ENCODE measurements around the gene CD300C.
A peak's percentile ranks its signal among the peaks of the same experiment; 100 is the strongest.
"Not testable (repeated sequence)": the region's sequence is repeated elsewhere in the genome, so short reads cannot be mapped to it uniquely, and the experiment has no call there.

Gene CD300C

DNA sequence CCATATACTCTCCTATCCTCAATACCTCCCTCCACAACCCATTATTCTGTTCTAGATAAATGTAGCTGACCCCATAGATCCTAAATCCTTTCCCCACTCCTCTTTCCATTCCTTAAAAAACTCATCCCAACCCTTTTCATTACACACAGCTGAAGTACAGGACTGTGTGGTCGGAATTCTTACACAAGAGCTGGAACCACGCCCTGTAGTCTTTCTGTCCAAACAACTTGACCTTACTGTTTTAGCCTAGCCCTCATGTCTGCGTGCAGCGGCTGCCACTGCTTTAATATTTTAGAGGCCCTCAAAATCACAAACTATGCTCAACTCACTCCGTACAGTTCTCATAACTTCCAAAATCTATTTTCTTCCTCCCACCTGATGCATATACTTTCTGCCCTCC lies 42.0 kb downstream of the CD300C start:
- not testable (repeated sequence) for DNase-seq

DNA sequence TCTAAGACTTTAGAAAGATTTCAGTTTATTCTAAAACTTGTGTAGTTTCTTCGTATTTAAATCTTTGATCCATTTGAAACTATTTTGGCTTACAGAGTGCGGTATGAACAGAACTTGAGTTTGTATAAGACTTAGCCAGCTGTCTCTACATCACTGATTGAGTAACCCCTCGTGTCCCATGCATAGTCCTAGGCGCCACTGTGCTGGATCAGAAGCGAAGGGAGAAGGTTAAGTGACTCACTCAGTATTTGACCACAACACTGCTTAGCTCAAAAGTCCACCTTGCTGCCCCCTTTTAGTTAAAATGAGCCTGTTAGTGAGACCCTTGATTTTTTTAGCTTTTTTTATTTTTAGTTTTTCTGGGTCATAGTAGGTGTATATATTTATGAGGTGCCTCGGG lies 43.1 kb downstream of the CD300C start:
- DNase-seq: no peak

DNA sequence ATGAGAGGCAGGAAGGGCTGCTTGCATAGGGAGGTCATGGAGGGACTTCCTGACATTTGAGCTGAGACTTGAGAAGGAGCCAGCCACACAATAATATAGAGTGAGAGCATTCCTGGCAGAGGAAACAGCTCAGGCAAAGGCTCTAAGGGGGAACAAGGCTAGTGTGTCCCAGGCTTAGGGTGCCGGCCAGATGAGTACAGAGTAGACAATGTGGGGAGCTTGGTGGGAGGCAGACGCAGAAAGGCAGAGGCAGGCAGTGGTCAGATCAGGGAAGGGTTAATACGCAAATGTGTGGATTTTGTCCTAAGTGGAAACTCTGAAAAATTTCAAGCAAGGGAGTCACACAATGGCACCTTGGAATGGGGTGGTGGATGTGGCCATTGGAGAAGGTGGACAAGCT lies 45.9 kb downstream of the CD300C start:
- no peak for DNase-seq

DNA sequence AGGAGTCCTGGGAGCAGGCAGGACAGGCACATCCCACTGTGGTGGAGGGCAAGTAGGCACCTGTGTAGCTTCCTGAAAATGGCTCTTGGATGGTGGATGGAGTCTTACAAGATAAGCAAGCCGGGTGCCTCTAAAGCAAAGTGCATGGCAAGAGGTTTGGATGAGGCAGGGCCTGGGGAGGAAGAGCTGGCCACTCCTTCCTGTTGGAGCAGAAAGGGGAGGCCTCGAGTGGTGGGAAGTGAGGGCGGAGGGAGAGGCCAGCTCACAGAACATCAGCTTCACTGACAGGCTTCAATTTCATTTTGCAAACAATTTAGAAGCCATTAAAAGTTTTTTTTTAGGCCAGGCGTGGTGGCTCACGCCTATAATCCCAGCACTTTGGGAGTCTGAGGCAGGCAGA lies 48.4 kb downstream of the CD300C start:
- no peak for DNase-seq

DNA sequence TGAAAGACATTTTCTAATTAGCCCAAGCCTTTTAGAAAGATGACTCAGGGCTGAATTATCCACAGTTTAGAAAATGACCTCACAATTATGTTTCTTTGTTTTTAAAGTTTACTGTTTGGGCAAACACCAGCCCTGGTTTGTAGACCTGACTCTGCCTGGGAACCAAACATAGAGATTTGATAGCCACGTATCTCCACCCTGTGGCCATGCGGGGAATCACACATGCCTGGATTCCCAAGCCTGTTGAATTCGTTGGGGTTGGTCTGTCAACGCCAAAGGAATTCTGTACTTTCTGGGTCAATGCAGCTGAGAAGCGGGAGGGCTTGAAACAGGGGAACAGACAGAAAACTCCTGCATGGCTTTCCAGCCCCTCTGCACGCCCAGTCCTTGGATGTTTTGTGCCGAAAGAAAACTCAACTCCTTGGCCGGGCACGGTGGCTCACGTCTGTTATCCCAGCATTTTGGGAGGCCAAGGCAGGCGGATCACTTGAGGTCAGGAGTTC lies 52.5 kb downstream of the CD300C start:
- DNase-seq: peak; percentile 55 to 69

DNA sequence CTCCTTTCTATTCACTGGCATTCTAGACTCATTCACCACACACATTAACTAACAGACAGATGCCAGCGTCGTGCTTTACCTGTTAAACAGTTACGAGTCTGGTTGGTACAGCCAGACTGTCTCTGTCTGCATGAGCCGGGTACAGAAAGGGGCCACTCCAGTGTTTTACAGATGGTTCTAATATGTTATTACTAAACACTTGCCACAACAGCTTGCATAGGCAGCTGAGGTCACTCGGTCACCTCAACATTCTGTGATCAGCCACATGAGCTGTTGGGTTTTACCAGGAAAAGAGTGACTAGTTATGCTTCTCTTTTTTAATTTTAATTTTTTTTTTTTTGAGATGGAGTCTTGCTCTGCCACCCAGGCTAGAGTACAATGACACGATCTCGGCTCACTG lies 54.3 kb downstream of the CD300C start:
- DNase-seq: no peak

Data from activated CD4-positive, alpha-beta T cell treated with anti-CD3 and anti-CD28 coated beads for 4 hours (primary cell).